ENCODE measurements around the gene MYT1.
A peak's percentile ranks its signal among the peaks of the same experiment; 100 is the strongest.
"Not testable (repeated sequence)": the region's sequence is repeated elsewhere in the genome, so short reads cannot be mapped to it uniquely, and the experiment has no call there.

MYT1 gene

DNA sequence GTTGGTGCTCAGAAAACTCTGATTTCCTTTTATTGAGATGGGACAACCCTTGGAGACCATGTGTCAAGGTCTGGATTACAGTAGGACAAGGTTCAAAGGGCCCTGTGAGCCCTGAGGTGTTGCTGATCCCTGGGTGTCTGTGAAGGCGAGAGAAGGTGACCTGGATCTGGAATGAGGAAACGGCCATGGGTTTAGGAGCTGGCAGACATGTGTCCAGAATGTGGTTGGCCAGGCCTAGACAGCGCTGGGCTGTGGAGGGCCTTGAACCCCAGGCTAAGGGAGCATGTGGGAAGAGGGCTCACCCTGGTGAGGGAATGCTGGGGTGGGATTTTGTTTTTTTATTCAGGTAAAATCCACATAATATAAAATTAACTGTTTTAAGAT, 116.2 kb downstream of the MYT1 start:
- no peak for DNase-seq

DNA sequence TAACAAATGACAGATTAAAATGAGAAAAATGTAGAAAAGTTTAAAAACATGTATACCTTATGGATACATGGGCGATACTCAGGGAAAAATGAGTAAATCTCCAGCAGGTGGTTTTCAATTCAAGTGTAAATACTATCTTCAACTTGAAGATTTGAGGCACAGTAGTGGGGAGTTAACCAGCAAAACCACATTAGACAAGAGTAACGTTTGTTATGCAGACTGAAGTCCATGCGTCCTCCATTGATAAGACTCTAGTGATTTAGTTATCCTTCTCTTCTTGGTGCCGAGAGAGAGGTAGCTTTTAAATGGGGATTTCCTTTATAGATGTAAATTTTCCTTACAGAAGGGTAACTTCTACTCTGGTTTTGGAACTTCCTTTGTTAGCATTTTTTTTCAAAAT, 119.4 kb downstream of the MYT1 start:
- no peak for DNase-seq

DNA sequence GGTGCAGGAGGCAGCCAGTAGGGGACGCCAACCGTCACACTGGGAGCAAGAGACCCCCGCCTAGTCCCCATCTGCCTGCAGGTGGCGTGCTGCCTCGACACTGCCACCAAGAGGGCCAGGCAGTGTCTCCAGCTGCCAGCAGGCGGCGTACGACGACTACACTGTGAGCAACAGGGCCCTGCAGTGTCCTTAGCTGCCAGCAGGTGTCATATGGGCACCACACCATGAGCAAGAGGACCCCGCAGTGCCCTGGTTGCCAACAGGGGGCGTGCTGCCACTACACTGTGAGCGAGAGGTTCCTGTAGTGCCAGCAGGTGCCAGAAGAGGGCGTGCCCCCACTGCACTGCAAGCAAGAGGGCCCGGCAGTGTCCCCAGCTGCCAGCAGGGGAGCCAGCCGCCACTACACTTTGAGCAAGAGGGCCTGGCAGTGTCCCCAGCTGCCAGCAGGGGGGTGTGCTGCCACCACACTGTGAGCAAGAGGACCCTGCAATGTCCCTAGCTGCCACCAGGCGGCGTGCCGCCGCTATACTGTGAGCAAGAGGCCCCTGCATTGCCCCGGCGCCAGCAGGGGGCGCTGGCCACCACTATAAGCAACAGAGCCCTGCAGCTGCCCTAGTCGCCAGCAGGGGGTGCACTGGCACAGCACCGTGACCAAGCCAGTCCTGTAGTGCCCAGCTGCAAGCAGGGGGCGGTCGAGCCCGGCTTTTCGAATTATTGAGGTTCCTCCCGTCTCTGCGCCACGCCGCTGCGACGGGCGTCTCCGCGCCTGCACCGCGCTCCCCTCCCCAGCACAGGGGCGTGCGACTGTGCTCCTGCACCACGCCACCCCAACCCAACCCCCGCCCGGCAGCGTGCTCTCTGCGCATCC, 121.6 kb downstream of the MYT1 start:
- DNase-seq: peak; percentile 48

DNA sequence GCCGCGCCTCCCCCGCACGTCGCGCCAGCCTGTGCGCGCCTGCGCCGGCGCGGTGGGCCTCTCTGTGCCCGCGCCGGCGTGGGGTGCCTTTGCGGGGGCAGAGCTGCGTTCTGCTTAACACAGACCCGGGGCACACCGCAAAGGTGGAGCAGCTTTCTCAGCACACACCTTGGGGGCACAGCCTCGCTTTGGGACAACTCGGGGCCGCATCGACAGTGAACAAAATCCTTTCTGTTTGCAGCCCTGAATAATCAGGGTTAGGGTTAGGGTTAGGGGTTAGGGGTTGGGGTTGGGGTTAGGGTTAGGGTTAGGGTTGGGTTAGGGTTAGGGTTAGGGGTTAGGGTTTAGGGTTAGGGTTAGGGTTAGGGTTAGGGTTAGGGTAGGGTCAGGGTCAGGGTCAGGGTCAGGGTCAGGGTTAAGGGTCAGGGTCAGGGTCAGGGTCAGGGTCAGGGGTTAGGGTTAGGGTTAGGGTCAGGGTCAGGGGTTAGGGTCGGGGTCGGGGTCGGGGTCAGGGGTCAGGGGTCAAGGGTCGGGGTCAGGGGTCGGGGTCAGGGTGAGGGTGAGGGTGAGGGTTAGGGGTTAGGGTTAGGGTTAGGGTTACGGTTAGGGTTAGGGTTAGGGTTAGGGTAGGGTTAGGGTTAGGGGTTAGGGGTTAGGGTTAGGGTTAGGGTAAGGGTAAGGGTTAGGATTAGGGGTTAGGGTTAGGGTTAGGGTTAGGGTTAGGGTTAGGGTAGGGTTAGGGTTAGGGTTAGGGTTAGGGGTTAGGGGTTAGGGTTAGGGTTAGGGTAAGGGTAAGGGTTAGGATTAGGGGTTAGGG, 122.4 kb downstream of the MYT1 start:
- DNase-seq: not testable (repeated sequence)

DNA sequence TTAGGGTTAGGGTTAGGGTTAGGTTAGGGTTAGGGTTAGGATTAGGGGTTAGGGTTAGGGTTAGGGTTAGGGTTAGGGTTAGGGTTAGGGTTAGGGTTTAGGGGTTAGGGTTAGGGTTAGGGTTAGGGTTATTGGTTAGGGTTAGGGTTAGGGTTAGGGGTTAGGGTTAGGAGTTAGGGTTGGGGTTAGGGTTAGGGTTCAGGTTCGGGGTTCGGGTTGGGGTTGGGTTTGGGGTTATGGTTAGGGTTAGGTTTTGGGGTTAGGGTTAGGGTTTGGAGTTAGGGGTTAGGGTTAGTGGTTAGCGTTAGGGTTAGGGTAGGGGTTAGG, 123.0 kb downstream of the MYT1 start:
- not testable (repeated sequence) for DNase-seq
